HG03469 (cell line): ENCODE results near the gene LCN1.
"Not testable (repeated sequence)": the region's sequence is repeated elsewhere in the genome, so short reads cannot be mapped to it uniquely, and the experiment has no call there.

Source experiments
- ATAC-seq: cut with Tn5 transposase; IDR thresholded peaks from one replicate; pipeline ENCODE4 v1.9.1; 2021; ENCODE audit warnings: mild to moderate bottlenecking, moderate library complexity, moderate number of reproducible peaks; ENCODE audit not compliant: unreplicated experiment

Gene LCN1

GRCh38 chr9:135545646-135546176, 24.5 kb downstream of the LCN1 start, which contains the start of gene OBP2A:
OBP2A (plus strand) TSS chr9:135546126; CDS start chr9:135546181, 55 bp downstream.
- not testable (repeated sequence) for ATAC-seq

- ATAC-seq: not testable (repeated sequence)
These were observed 25.8 kb downstream of the LCN1 start for GRCh38 chr9:135546792-135547617.

GRCh38 chr9:135547756-135548736, 26.8 kb downstream of the LCN1 start:
- no peak for ATAC-seq

- ATAC-seq: not testable (repeated sequence)
These were observed 28.5 kb downstream of the LCN1 start for GRCh38 chr9:135549478-135550343.

GRCh38 chr9:135550344-135550918, 29.2 kb downstream of the LCN1 start:
- no peak for ATAC-seq

GRCh38 chr9:135551031-135551430, 29.8 kb downstream of the LCN1 start:
- ATAC-seq: no peak

- no peak for ATAC-seq
These were observed 30.2 kb downstream of the LCN1 start for GRCh38 chr9:135551456-135551855.

GRCh38 chr9:135552021-135552697, 30.9 kb downstream of the LCN1 start:
- ATAC-seq: no peak

- no peak for ATAC-seq
These were observed 31.5 kb downstream of the LCN1 start for GRCh38 chr9:135552698-135553171.

GRCh38 chr9:135554718-135555117, 33.5 kb downstream of the LCN1 start:
- ATAC-seq: no peak

- ATAC-seq: no peak
These were observed 34.0 kb downstream of the LCN1 start for GRCh38 chr9:135555203-135555602.

- ATAC-seq: no peak
These were observed 34.7 kb downstream of the LCN1 start for GRCh38 chr9:135555910-135556309.

GRCh38 chr9:135559606-135560005, 38.4 kb downstream of the LCN1 start:
- ATAC-seq: no peak

- no peak for ATAC-seq
These were observed 40.4 kb downstream of the LCN1 start, which contains the start of gene PAEP for GRCh38 chr9:135561391-135562234. PAEP (plus strand) TSS chr9:135561756.

GRCh38 chr9:135562235-135562745, 41.0 kb downstream of the LCN1 start:
- no peak for ATAC-seq

- ATAC-seq: no peak
These were observed 41.8 kb downstream of the LCN1 start for GRCh38 chr9:135563039-135563476.

GRCh38 chr9:135563858-135564257, 42.6 kb downstream of the LCN1 start:
- no peak for ATAC-seq

GRCh38 chr9:135565141-135565628, 43.9 kb downstream of the LCN1 start:
- ATAC-seq: no peak
